Activated CD8-positive, alpha-beta memory T cell treated with anti-CD3 and anti-CD28 coated beads, Interleukin-2, amount 10 ng/mL, durations not matched to agents 7 days and 5 days (primary cell): Measurements from ENCODE around the gene CIDEA. TPM values are rescaled to one million over a fixed set of nuclear protein-coding genes. Genes with fewer than 3 reads are reported as not detected.
A peak's percentile ranks its signal among the peaks of the same experiment; 100 is the strongest.
"Not testable (repeated sequence)": the region's sequence is repeated elsewhere in the genome, so short reads cannot be mapped to it uniquely, and the experiment has no call there.

ENCODE experiments used
- ATAC-seq: fragments of 150-1000 bp; cut with Tn5 transposase; one replicate; pipeline ENCODE4 v1.10.0; 2021; ENCODE audit warnings: moderate library complexity
- CTCF ChIA-PET: fragments of 350-600 bp; sonication (Branson Sonifier 250); formaldehyde crosslinking; loops from one replicate; lab custom pipeline; 2021; ENCODE audit warnings: antibody characterized with exemption; lab: Charles Lee
- DNase-seq: peaks from one replicate; pipeline ENCODE4 v3.0.0-alpha.2; 2020
- H3K27ac Mint-ChIP-seq: one replicate; pipeline ENCODE4 v1.8.0; 2021; ENCODE audit warnings: mild to moderate bottlenecking, mixed read lengths
- H3K27me3 Mint-ChIP-seq: one replicate; pipeline ENCODE4 v1.8.0; 2021; ENCODE audit warnings: mixed read lengths
- H3K36me3 Mint-ChIP-seq: one replicate; pipeline ENCODE4 v1.8.0; 2021; ENCODE audit warnings: mild to moderate bottlenecking, mixed read lengths
- H3K4me1 Mint-ChIP-seq: one replicate; pipeline ENCODE4 v1.8.0; 2021; ENCODE audit warnings: mixed read lengths
- H3K4me3 Mint-ChIP-seq: one replicate; pipeline ENCODE4 v1.8.0; 2021; ENCODE audit warnings: mild to moderate bottlenecking, moderate library complexity, mixed read lengths
- H3K9me3 Mint-ChIP-seq: one replicate; pipeline ENCODE4 v1.8.0; 2022; ENCODE audit warnings: low read depth, mixed read lengths
- total RNA-seq, 2 experiments: library from RNA; stranded (reverse); gene quantifications; one replicate each; pipeline ENCODE4 v1.2.3, GENCODE V29; 2021

The CIDEA gene, protein sequence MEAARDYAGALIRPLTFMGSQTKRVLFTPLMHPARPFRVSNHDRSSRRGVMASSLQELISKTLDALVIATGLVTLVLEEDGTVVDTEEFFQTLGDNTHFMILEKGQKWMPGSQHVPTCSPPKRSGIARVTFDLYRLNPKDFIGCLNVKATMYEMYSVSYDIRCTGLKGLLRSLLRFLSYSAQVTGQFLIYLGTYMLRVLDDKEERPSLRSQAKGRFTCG
- not detected for total RNA-seq

DNA sequence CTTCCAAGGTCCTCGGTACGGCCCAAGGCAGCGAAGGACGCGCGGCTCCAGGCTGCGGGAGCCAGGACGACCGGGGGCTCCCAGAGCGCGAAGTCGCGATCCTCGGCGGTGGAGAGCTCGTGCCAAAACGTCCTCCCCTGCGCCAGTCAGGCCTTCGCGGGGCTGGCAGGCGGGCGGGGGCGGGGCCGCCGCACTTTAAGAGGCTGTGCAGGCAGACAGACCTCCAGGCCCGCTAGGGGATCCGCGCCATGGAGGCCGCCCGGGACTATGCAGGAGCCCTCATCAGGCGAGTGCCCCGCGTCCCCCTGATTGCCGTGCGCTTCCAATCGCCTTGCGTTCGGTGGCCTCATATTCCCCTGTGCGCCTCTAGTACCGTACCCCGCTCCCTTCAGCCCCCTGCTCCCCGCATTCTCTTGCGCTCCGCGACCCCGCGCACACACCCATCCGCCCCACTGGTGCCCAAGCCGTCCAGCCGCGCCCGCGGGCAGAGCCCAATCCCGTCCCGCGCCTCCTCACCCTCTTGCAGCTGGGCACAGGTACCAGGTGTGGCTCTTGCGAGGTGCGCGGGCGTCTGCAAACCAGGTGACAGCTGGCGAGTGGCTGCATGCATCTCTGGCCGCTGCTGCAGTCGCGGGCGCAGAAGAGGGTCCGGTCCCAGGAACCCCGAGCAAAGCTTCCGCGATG, at the start of gene CIDEA:
TSS of gene CIDEA (plus strand) at position 226 of the 684 bp plus-strand sequence. CDS start at position 249, 23 bp downstream.
- DNase-seq (no peak), ATAC-seq (no peak)
- Mint-ChIP-seq H3K27ac (no peak within 1 kb of the TSS), H3K4me3 (no peak within 1 kb of the TSS), H3K36me3 (no peaks in the 10 kb centered on the region), H3K4me1 (no peaks in the 10 kb centered on the region), H3K27me3 (peaks cover 71% of the 10 kb centered on the region), H3K9me3 (no peaks in the 10 kb centered on the region)
- CTCF ChIA-PET: no interaction called here

DNA sequence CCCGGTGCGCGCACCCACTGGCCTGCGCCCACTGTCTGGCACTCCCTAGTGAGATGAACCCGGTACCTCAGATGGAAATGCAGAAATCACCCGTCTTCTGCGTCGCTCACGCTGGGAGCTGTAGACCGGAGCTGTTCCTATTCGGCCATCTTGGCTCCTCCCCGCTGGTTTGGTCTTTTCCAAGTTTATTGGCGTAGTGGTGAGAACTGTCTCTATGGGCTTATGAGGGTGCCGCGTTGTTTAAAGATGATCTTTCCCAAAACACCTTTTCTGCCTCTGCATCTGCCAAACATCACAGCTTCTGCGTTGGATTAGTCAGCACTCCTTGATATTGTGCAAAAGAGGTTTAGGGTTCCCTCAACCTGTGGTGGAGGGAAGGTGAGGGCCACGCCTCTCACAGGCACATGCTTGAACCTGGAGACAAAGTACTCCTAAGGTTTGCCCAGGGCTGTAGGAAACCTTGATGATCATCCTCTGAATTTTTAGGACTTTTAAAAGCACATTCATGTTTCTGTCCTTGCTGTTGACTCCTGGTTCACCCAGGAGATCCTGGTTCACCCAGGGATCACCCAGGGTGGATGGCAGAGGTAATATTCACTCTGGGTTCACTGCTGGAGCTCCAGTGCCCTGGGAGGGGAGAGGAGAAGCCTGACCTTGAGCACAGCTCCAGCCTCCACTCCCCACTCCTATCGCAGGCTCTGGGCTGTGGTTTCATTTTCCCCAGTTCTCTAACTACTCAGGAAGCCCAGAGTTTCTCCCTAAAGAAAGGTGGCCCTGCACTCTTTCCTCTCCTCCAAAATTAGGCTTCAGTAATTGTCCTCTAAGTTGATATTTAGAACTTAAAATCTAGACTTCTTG, 45.6 kb upstream of the CIDEA start:
- H3K4me3 Mint-ChIP-seq, H3K27ac Mint-ChIP-seq, CTCF ChIA-PET, H3K36me3 Mint-ChIP-seq, H3K9me3 Mint-ChIP-seq, H3K4me1 Mint-ChIP-seq, DNase-seq, ATAC-seq: not testable (repeated sequence)
- peaks cover 14% of the 10 kb centered on the region for H3K27me3 Mint-ChIP-seq

DNA sequence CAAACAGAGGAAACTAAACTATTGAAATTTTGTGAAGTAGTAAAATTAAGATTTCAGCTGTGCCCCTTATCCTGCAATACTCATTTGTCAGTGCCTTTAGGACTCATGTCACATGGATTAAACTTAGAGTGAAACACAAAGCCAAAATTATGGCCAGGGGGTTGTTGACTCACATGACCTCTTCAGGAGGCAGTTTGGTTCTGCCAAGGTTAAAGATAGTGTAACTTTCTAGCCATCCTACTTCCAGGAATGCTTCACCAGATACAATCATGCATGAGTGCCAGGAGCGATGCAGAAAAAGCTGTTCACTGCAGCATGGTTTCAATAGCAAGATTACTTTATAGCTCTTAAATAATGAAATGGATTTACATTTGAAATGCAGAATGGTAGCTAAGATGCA, 41.9 kb upstream of the CIDEA start:
- H3K27ac Mint-ChIP-seq, H3K4me1 Mint-ChIP-seq, H3K4me3 Mint-ChIP-seq, ATAC-seq, CTCF ChIA-PET, H3K9me3 Mint-ChIP-seq, H3K36me3 Mint-ChIP-seq, DNase-seq: not testable (repeated sequence)
- H3K27me3 Mint-ChIP-seq: peaks cover 31% of the 10 kb centered on the region

DNA sequence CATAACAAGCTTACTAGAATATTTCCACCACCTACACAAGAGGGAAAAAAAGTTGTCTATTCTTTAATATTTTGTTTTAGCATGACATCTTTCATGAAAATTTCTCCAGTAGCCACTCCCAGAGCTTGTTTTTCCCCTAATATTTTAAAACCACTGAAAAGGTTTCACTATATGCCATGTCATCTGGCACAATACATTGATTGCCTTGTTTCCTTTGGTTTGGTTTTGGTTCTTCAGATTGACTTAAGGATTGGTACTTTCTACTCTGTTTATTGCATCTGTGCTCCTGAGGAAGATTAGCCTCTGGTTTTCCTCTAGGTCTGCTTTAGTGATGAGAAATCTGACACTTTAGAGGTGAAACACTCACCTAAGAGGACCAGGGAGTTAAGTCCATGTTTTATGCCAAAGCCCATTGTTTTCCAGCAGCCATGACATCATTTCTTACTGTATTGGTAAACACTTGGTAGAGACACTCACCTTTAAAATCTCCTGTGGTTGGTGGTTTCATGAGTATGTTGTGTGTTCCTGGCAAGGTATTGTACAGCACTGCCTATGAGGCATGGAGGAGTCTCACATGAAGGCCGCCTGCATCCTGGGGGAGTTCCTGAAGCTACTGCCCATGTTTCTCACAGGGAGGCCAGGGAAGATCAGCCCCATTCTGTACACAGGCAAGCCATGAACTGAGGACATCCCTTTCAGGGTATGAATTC, 39.7 kb upstream of the CIDEA start:
- DNase-seq, ATAC-seq, CTCF ChIA-PET: not testable (repeated sequence)

DNA sequence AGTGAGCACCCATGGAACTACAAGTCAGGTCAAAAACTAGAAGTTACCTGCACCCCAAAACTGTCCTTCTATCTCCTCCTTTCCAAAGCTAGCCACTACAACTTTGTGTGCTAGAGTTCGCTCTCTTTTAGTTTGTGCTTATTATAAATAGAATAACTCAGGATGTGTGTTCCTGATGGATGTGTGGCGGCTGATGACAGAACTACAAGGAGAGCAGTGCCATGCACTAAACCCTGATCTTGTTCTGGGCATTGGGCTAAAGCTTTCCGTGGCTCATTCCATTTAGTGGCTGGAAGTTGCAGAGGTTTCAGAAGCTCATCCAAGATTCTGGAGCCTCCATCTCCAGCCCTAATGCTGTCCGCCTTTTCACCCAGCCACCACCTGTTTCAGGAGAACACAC, 37.7 kb upstream of the CIDEA start:
- DNase-seq, H3K27ac Mint-ChIP-seq, CTCF ChIA-PET, ATAC-seq, H3K36me3 Mint-ChIP-seq, H3K4me1 Mint-ChIP-seq, H3K9me3 Mint-ChIP-seq, H3K4me3 Mint-ChIP-seq: not testable (repeated sequence)
- H3K27me3 Mint-ChIP-seq: peaks cover 35% of the 10 kb centered on the region

More for the DNA sequence above, 39.7 kb upstream of the CIDEA start:
- H3K27me3 Mint-ChIP-seq: peaks cover 40% of the 10 kb centered on the region
- H3K36me3 Mint-ChIP-seq, H3K9me3 Mint-ChIP-seq, H3K4me1 Mint-ChIP-seq, H3K27ac Mint-ChIP-seq, H3K4me3 Mint-ChIP-seq: not testable (repeated sequence)

DNA sequence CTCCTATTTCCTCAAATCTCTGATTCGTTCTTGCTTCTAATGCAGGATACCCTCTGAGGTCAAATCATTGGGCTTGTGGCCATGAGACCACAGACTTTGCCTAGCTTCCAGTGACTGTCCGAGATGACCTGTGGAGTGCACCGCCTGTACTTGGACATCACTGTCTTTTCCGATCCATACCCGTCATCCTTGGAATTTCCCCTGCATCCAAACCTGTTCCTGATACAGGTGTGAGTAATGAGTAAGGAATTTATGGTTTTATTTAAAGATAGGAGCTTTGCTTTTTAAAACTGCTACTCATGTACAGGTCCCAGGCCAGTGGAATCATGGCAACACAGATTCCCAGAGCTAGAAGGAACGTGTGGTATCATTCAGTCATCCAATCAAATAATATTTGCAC, 35.6 kb upstream of the CIDEA start:
- ATAC-seq, H3K4me3 Mint-ChIP-seq, H3K36me3 Mint-ChIP-seq, H3K27ac Mint-ChIP-seq, CTCF ChIA-PET, H3K9me3 Mint-ChIP-seq, DNase-seq, H3K4me1 Mint-ChIP-seq: not testable (repeated sequence)
- H3K27me3 Mint-ChIP-seq: peaks cover 28% of the 10 kb centered on the region

DNA sequence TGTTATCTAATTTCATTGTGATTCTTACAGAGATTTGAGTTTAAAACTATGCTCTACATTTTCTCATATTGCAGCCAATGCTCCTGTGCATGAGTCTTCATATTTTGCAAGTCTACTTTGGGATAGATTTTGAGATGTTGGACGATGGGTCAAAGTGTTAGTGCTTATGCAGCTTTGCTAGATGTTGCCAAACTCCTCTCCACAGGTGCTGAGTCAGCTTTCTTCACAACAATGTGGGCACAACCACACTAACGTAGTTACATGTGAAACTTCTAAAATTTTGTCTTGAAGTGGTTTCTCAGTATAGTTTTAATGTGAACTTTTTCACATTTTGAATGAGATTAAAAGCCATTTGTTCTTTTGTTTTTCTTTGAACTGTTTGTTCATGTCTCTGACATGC, 32.1 kb upstream of the CIDEA start:
- ATAC-seq, H3K36me3 Mint-ChIP-seq: not testable (repeated sequence)

DNA sequence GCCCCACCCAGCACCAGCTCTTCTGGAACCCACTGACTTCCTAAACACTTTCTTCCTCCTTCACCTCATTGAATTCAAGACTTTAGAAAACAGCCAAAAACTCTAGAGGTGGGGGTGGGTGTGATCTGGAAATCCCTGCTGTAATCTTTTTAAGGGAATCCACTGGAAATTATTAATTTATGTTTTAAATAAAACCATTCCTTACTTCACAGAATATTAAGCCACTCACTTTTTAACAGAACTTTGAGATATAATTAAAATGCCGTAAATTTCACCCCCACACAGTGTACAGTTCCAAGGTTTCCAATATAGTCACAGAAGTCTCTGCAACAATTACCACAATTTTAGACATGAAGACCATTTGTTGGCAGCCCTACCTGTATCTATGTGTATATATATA, 30.8 kb upstream of the CIDEA start:
- H3K36me3 Mint-ChIP-seq, H3K9me3 Mint-ChIP-seq, H3K27ac Mint-ChIP-seq, H3K4me3 Mint-ChIP-seq, DNase-seq, H3K27me3 Mint-ChIP-seq, CTCF ChIA-PET, H3K4me1 Mint-ChIP-seq, ATAC-seq: not testable (repeated sequence)

More for the DNA sequence above, 32.1 kb upstream of the CIDEA start:
- DNase-seq, H3K4me1 Mint-ChIP-seq, H3K27ac Mint-ChIP-seq, H3K4me3 Mint-ChIP-seq, CTCF ChIA-PET, H3K9me3 Mint-ChIP-seq: not testable (repeated sequence)
- peaks cover 12% of the 10 kb centered on the region for H3K27me3 Mint-ChIP-seq

DNA sequence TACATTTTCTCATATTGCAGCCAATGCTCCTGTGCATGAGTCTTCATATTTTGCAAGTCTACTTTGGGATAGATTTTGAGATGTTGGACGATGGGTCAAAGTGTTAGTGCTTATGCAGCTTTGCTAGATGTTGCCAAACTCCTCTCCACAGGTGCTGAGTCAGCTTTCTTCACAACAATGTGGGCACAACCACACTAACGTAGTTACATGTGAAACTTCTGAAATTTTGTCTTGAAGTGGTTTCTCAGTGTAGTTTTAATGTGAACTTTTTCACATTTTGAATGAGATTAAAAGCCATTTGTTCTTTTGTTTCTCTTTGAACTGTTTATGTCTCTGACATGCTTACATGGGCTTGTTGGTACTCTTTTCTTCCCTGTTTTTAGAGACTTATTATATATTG, 27.4 kb upstream of the CIDEA start:
- H3K36me3 Mint-ChIP-seq, H3K4me3 Mint-ChIP-seq, DNase-seq, CTCF ChIA-PET, H3K27ac Mint-ChIP-seq, H3K4me1 Mint-ChIP-seq, H3K27me3 Mint-ChIP-seq, H3K9me3 Mint-ChIP-seq: not testable (repeated sequence)
- ATAC-seq: peak; percentile 39

DNA sequence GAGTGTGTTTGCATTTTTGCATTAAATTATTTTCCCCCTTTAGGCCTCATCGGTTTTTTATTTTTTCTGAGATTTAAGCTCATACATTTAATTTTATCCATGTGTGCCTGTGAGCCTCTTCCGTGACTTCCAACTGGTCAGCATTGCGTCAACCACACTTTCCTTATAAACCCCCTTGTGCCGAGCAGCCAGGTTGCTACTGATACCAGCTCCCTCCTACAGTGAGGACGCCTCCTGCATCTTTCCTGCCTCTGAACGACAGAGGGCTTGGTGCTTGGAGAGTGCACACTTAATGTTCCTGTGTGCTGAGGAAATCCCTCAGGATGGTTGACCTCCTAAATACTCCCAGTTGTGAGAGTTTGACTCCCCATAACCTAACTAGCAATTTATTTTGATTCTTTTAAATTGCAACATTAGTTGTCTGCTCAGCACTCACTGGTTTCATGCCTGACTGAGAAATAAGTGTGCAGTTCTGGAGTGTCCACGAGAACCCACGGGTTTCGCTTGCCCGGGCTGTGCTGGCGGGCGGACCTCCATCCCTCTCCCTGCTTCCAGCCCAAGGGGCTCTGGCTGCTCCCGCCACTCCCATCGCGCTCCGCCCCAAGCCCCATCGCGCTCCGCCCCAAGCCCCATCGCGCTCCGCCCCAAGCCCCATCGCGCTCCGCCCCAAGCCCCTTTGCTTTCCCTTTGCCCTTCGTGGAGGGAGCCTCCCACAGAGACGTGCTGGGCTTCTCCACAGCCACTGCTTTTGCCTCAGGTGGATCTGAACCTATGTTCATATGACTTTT, 26.6 kb upstream of the CIDEA start:
- H3K27me3 Mint-ChIP-seq, H3K27ac Mint-ChIP-seq, H3K36me3 Mint-ChIP-seq, H3K9me3 Mint-ChIP-seq, DNase-seq, H3K4me1 Mint-ChIP-seq, H3K4me3 Mint-ChIP-seq, CTCF ChIA-PET: not testable (repeated sequence)
- peak; percentile 75 for ATAC-seq

DNA sequence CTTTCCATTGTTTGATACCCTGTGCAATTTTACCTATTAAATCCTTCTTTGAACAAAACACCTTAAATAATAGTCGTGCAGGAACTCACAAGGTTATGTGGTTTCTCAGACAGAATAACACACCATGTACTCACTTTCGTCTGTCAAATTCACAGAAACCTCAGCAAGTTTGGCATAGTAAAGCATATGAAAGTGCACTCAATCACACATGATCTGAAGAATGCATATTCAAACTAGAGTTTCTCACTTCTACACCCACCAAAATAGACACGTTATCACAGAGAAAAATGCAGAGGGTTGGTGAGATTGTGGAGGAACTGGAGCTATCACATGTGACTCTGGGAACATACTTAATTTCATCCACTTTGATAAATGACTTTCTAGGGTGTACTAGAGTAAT, 25.9 kb upstream of the CIDEA start:
- CTCF ChIA-PET: not testable (repeated sequence)

DNA sequence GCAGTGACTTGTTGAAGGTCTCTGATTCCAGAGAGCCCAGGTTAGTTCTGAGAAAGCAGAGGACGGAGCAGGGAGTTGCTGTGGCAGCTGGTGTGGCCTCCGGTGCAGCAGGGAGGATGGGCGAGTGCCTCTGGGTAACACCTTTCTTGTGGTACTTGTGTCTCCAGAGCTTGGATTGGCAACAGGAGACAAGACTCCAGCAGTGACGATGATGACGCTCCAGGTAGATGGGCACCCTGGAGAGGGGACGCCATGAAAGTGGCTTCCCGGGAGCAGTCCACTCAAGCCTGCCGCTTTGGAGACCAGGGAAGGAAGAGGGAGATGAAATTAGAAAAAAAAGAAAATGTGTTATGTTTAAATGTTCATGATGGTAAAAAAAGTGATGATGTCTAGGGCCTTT, 23.6 kb upstream of the CIDEA start:
- H3K27me3 Mint-ChIP-seq, CTCF ChIA-PET, H3K4me1 Mint-ChIP-seq, ATAC-seq, H3K9me3 Mint-ChIP-seq, DNase-seq, H3K36me3 Mint-ChIP-seq, H3K27ac Mint-ChIP-seq, H3K4me3 Mint-ChIP-seq: not testable (repeated sequence)

More for the DNA sequence above, 25.9 kb upstream of the CIDEA start:
- H3K36me3 Mint-ChIP-seq, DNase-seq, H3K4me1 Mint-ChIP-seq, H3K27me3 Mint-ChIP-seq, ATAC-seq, H3K27ac Mint-ChIP-seq, H3K9me3 Mint-ChIP-seq, H3K4me3 Mint-ChIP-seq: not testable (repeated sequence)
